Medulla oblongata (tissue), 1 donor: ENCODE results near the gene VCX3A.
"Not testable (repeated sequence)": the region's sequence is repeated elsewhere in the genome, so short reads cannot be mapped to it uniquely, and the experiment has no call there.

Experiments
- DNase-seq: peaks from one replicate; pipeline ENCODE4 v3.0.0-alpha.2; 2015; ENCODE audit errors: extremely low spot score

VCX3A gene

GRCh38 chrX:6535018-6535417, at the start of gene VCX3A:
TSS of gene VCX3A (minus strand) at chrX:6535118. CDS start at chrX:6534497, 621 bp downstream.
- DNase-seq: not testable (repeated sequence)

GRCh38 chrX:6574762-6575161, 39.8 kb upstream of the VCX3A start:
- no peak for DNase-seq

GRCh38 chrX:6568031-6568430, 33.1 kb upstream of the VCX3A start:
- no peak for DNase-seq

- DNase-seq: no peak
Measured at GRCh38 chrX:6558979-6559378, 24.1 kb upstream of the VCX3A start.

- no peak for DNase-seq
Measured at GRCh38 chrX:6557690-6558089, 22.8 kb upstream of the VCX3A start.

GRCh38 chrX:6550999-6551398, 16.1 kb upstream of the VCX3A start:
- DNase-seq: no peak

GRCh38 chrX:6545712-6546111, 10.8 kb upstream of the VCX3A start:
- DNase-seq: no peak

GRCh38 chrX:6526564-6527136, 8.3 kb downstream of the VCX3A start:
- no peak for DNase-seq

GRCh38 chrX:6517376-6517775, 17.5 kb downstream of the VCX3A start:
- no peak for DNase-seq

- DNase-seq: no peak
Measured at GRCh38 chrX:6506444-6506843, 28.5 kb downstream of the VCX3A start.

- no peak for DNase-seq
Measured at GRCh38 chrX:6505960-6506359, 29.0 kb downstream of the VCX3A start.

- no peak for DNase-seq
Measured at GRCh38 chrX:6500719-6501118, 34.2 kb downstream of the VCX3A start.

- DNase-seq: no peak
Measured at GRCh38 chrX:6498324-6498723, 36.6 kb downstream of the VCX3A start.
